ENCODE measurements around the gene SCRN2.

Gene SCRN2

GRCh38 chr17:47844814-47845715 lies 4.0 kb upstream of the SCRN2 start:
- no peak overlapping the region for H3K4me3 ChIP-seq (ENCODE audit: low read depth, low read length)
- peak; percentile 27; the same call in 1 of the 2 replicates for TF ChIP-seq CTCF (IDR thresholded peaks at IDR 0.05; ENCODE audit: low read depth, low read length)

- TF ChIP-seq CTCF (IDR thresholded peaks at IDR 0.05; ENCODE audit: low read depth, low read length), result no peak
- H3K4me3 ChIP-seq (ENCODE audit: low read depth, low read length), result no peak overlapping the region
These were observed 3.2 kb upstream of the SCRN2 start for GRCh38 chr17:47844227-47844626.

GRCh38 chr17:47843391-47843730 lies 2.3 kb upstream of the SCRN2 start:
- no peak overlapping the region for H3K4me3 ChIP-seq (ENCODE audit: low read depth, low read length)
- TF ChIP-seq CTCF (IDR thresholded peaks at IDR 0.05; ENCODE audit: low read depth, low read length), result no peak

GRCh38 chr17:47841488-47842291 lies 617 bp upstream of the SCRN2 start:
- peak overlapping the region; percentile 88 for H3K4me3 ChIP-seq (ENCODE audit: low read depth, low read length)
- TF ChIP-seq CTCF (IDR thresholded peaks at IDR 0.05; ENCODE audit: low read depth, low read length), result no peak

- peak overlapping the region; percentile 88 for H3K4me3 ChIP-seq (ENCODE audit: low read depth, low read length)
- no peak for TF ChIP-seq CTCF (IDR thresholded peaks at IDR 0.05; ENCODE audit: low read depth, low read length)
These were observed 902 bp downstream of the SCRN2 start for GRCh38 chr17:47840001-47840741.

GRCh38 chr17:47839071-47839470 lies 2.0 kb downstream of the SCRN2 start:
- TF ChIP-seq CTCF (IDR thresholded peaks at IDR 0.05; ENCODE audit: low read depth, low read length), result no peak
- no peak overlapping the region for H3K4me3 ChIP-seq (ENCODE audit: low read depth, low read length)

Data from WI38 (cell line).